ENCODE data around the gene MAP3K6.

DNA sequence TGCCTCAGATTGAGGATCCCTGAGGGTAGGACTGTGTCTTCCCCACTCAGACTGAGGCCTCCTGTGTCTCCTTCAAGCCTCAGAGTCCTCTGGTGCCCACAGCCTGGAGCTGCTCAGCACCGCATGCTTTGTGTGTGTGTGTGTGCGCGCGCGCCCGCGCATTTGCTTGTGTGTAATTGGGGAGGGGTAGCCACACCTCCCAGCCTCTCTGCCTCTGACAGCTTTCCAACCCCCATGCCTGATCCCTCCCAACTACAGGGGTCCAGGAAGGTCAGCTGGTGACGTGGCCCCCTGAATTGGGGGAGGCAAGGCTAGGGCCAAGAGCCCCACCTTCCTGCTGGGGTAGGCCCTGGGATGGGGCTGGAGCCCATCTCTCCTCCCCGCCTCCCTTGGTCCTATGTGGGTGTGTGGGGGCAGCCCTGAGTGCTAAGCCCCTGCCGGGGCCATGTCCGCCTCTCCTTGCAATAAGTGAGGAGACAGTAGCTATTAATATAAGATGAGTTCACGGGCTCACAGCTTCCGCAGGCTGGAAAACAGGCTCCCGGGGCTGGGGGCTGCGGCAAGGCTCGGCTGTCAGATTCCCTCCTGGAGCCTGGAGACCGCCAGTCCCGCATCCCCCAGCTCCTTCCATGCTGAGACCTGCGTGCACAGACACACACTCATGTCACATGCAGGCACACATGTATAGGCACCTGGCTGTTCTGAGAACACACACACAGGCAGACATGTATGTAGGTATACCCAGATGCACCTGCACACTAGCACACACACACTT, 32.7 kb upstream of the MAP3K6 start:
- TF ChIP-seq, protein P1, sequence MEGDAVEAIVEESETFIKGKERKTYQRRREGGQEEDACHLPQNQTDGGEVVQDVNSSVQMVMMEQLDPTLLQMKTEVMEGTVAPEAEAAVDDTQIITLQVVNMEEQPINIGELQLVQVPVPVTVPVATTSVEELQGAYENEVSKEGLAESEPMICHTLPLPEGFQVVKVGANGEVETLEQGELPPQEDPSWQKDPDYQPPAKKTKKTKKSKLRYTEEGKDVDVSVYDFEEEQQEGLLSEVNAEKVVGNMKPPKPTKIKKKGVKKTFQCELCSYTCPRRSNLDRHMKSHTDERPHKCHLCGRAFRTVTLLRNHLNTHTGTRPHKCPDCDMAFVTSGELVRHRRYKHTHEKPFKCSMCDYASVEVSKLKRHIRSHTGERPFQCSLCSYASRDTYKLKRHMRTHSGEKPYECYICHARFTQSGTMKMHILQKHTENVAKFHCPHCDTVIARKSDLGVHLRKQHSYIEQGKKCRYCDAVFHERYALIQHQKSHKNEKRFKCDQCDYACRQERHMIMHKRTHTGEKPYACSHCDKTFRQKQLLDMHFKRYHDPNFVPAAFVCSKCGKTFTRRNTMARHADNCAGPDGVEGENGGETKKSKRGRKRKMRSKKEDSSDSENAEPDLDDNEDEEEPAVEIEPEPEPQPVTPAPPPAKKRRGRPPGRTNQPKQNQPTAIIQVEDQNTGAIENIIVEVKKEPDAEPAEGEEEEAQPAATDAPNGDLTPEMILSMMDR (IDR thresholded peaks at IDR 0.05; ENCODE audit: insufficient read depth, low read length, poor library complexity, severe bottlenecking): no peak
- TF ChIP-seq EZH2phosphoT487 (conservative IDR thresholded peaks at IDR 0.05; ENCODE audit: low read length): no peak

Measured in SU-DHL-6 (cell line).